SKM-1 (cell line): ENCODE results near the gene ABLIM1.

Source experiments
- DNase-seq: peaks from one replicate; lab custom pipeline; 2025; ENCODE audit not compliant: unreplicated experiment; lab: John Stamatoyannopoulos, UW

ABLIM1 gene

DNA sequence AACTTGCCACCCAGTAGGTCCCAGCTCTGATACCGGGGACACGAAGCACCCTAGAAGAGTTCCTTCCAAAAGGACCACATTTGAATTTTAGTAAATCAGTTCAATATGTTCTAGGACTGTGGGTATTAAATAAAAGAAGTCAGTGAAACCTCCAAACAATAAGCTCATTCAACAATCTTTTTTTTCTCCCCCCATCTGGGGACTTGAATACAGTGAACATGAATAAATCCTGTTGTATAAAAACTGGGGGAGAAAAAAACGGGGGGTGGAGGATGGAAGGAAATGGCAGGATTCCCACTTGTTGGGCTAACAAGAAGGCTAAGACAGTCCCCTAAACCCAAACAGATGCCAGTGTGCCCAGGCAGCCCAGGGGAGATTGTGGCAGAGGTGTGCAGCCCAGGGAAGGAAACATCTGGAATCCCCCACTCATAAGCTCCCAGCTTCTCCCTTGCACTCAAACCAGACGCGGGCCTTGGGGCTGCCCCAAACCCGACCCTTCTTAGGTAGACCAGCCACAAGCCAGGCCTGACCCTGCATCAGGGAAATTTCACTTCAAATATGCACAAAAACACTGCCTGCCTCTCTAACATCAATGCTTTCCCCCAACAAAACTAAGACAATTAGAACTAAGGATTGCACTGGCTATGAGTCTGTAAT, 262.6 kb downstream of the ABLIM1 start:
- DNase-seq: no peak

DNA sequence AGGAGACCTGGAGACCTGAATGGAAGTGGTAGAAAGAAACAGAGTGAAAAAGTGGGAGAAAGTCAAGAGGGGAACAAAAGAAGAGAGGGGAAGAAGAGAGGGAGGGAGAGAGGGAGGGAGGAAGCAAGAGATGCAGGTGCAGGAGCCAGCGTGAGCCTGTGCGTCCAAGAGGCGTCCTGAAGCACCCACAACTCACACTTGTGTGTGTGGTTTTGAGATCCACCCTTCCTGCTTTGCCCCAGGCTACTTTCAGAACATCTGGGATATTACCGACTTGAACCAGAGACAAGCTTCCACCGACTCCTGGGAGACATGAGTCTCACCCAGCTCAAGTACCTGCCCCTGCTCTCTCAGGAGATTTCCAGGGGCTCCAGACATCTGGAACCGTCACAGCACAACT, 263.5 kb downstream of the ABLIM1 start:
- no peak for DNase-seq

- DNase-seq: no peak
Observed at GRCh38 chr10:114393886-114394285, 264.2 kb downstream of the ABLIM1 start.

- DNase-seq: no peak
Observed at GRCh38 chr10:114393482-114393881, 264.6 kb downstream of the ABLIM1 start.

- DNase-seq: no peak
Observed at GRCh38 chr10:114392112-114392835, 265.8 kb downstream of the ABLIM1 start.

DNA sequence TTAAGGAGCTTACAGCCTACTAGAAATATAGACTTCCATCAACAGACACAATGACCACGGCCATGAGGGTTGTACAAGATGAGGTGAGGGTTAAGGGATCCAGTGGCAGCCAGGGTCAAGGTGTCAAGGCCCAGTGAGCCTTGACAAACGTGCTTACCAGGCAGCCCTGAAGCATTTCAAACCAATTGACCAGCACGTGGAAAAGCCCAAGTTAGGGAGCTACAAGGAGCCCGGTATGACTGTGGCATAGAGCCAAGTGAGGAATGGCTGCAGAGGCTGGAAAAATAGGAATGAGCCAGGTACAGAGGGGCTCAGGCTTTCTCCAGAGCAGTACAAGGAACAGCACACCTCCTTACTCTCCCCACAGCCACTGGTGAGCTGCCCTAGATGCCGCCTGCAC, 266.5 kb downstream of the ABLIM1 start:
- DNase-seq: no peak

DNA sequence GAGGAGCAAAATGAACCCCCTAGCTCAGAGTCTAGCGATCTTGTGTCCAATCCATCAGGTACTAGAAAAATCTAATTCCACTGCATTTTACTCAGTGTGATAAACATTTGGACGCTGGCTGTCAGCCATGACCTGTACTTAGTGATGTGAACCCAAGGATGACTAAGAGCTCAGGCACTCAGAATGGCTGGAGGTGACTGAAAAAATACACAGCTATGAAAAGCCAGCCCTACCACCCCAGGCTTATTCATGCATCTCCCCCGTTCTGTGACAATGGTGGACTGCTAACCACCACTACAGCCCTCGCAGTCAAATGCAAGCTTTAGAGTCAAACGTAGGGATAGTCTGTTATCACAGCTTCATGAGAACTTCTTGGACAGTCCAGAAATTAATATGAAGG, 268.6 kb downstream of the ABLIM1 start:
- no peak for DNase-seq

GRCh38 chr10:114388275-114388674, 269.8 kb downstream of the ABLIM1 start:
- DNase-seq: no peak

DNA sequence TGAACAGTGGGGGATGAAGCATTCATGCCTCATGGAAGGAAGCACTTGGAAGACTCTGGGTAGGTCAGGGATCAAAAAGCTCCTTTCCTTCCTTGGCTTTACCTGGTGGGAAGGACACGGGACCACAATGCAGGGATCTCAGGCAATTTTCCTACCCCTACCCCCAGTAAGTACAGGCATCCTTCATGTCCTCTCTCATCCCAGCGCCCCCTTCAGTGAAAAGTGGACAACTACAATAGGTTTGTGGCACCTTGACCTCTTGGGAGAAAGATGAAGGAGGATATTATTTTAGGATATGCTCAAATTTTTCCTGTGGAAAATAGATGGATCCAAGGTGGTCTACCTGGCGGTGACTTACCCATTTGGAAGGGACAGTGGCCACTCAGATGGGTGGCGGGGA, 270.3 kb downstream of the ABLIM1 start:
- no peak for DNase-seq

DNA sequence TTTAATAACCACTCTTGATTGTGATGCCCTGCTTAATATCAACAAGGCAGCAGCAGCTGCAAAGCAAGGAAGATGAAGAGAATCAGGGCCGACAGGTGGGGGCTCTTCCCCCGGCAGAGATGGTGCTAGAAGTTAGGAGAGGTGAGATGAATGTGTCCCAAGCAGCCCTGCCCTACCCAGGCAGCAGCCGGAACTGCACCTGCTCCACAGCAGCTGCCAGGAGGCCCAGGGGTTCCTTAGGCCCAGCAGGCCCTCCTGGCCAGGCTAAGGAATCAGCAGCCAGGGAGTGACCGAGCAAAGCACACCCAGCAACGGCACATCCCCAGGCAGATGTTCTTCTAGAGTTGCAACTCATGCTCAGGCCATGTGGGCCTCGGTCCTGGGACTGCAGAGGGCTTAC, 271.6 kb downstream of the ABLIM1 start:
- DNase-seq: no peak

DNA sequence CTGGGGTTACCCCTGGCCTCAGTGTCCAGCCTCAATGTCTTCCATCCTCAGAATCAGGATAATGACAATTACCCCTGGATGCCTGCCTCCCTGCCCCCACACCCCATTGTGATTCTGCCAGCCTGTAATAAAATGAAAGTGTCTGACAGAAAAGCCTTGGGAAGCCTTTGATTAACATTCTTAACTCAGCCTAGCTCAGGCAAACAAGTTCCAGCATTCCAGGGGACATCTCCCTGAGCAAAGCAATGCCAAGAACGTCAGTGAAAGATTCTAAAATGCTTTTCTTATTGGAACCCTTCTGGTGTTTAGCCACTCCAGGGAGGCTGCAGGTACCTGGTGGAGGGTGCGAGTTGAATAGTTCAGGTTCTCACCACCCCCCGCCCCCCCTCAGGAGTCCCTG, 272.5 kb downstream of the ABLIM1 start:
- DNase-seq: no peak

DNA sequence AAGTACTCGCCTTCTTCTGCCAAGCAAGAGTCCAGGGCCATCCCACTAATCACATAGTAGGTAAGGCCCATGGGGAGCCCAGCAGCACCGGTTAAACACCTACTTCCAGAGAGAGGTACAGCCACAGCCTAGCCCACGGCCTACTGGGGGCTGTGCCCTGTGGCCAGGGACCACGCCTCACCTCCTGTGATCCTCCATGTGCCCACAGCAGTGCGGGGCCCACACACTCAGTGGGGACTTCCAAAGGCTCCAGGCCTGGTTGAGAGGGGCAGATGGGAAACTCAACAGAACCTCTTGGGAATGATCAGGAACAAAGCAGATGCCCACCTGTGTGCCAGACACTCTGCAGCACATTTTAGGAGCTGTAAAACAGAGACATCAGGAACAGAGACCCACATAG, 273.5 kb downstream of the ABLIM1 start:
- no peak for DNase-seq

GRCh38 chr10:114384181-114384580, 273.9 kb downstream of the ABLIM1 start:
- no peak for DNase-seq
